H9 (cell line): ENCODE measurements around the gene PGBD5. TPM values are rescaled to one million over a fixed set of nuclear protein-coding genes. Genes with fewer than 3 reads are reported as not detected.

Experiments
- DNase-seq: peaks from one replicate; pipeline ENCODE4 v3.0.0-alpha.2; 2017
- H2AFZ ChIP-seq: one replicate; pipeline ENCODE4 v1.6.1; 2013; ENCODE audit warnings: mild to moderate bottlenecking, low read length, control low read depth, moderate library complexity
- H2AK5ac ChIP-seq: 2 replicates; pipeline ENCODE4 v1.6.1; 2013; ENCODE audit warnings: low read length, control low read depth, mixed read lengths; ENCODE audit not compliant: insufficient read length
- H2BK120ac ChIP-seq: one replicate; pipeline ENCODE4 v1.6.1; 2013; ENCODE audit warnings: low read depth, mild to moderate bottlenecking, low read length, control low read depth, inconsistent platforms; ENCODE audit not compliant: poor library complexity, severe bottlenecking
- H2BK12ac ChIP-seq: 2 replicates; pipeline ENCODE4 v1.6.1; 2013; ENCODE audit warnings: low read length, control low read depth, mixed read lengths, low read depth; ENCODE audit not compliant: insufficient read length
- H2BK15ac ChIP-seq: 2 replicates; pipeline ENCODE4 v1.6.1; 2013; ENCODE audit warnings: low read depth, low read length, control low read depth
- H2BK20ac ChIP-seq: one replicate; pipeline ENCODE4 v1.6.1; 2013; ENCODE audit warnings: low read depth, mild to moderate bottlenecking, low read length, control low read depth, inconsistent platforms; ENCODE audit not compliant: poor library complexity, severe bottlenecking
- H2BK5ac ChIP-seq: 2 replicates; pipeline ENCODE4 v1.6.1; 2013; ENCODE audit warnings: low read length, control low read depth, mixed read lengths; ENCODE audit not compliant: insufficient read length
- H3K14ac ChIP-seq: 2 replicates; pipeline ENCODE4 v1.6.1; 2013; ENCODE audit warnings: low read length, control low read depth; ENCODE audit not compliant: insufficient read depth
- H3K18ac ChIP-seq: 2 replicates; pipeline ENCODE4 v1.6.1; 2013; ENCODE audit warnings: low read depth, mild to moderate bottlenecking, mixed read lengths, low read length, control low read depth; ENCODE audit not compliant: insufficient read length
- H3K23ac ChIP-seq: 2 replicates; pipeline ENCODE4 v1.6.1; 2013; ENCODE audit warnings: low read length, control low read depth, mixed read lengths, low read depth; ENCODE audit not compliant: insufficient read length
- H3K23me2 ChIP-seq: 2 replicates; pipeline ENCODE4 v1.6.1; 2013; ENCODE audit warnings: low read depth, mild to moderate bottlenecking, mixed read lengths, low read length, control low read depth; ENCODE audit not compliant: insufficient read length, poor library complexity, severe bottlenecking
- H3K27ac ChIP-seq: 2 replicates; pipeline ENCODE4 v1.5.1; 2013; ENCODE audit warnings: low read length, control low read depth, mixed read lengths, low read depth; ENCODE audit not compliant: insufficient read length
- H3K27me3 ChIP-seq: 2 replicates; pipeline ENCODE4 v1.6.1; 2013; ENCODE audit warnings: low read length, control low read depth, inconsistent platforms; ENCODE audit not compliant: insufficient read depth
- H3K4ac ChIP-seq: 2 replicates; pipeline ENCODE4 v1.6.1; 2013; ENCODE audit warnings: low read depth, mild to moderate bottlenecking, control low read depth, inconsistent platforms, low read length, moderate library complexity
- H3K4me1 ChIP-seq: 2 replicates; pipeline ENCODE4 v1.6.1; 2013; ENCODE audit warnings: low read length, control low read depth, inconsistent platforms; ENCODE audit not compliant: insufficient read depth
- H3K4me2 ChIP-seq: 2 replicates; pipeline ENCODE4 v1.6.1; 2013; ENCODE audit warnings: low read length, control low read depth, mixed read lengths; ENCODE audit not compliant: insufficient read length, insufficient read depth
- H3K56ac ChIP-seq: 2 replicates; pipeline ENCODE4 v1.6.1; 2013; ENCODE audit warnings: low read depth, mild to moderate bottlenecking, mixed read lengths, low read length, control low read depth; ENCODE audit not compliant: insufficient read length
- H3K79me1 ChIP-seq: 2 replicates; pipeline ENCODE4 v1.6.1; 2013; ENCODE audit warnings: low read depth, mild to moderate bottlenecking, moderate library complexity, low read length, control low read depth, inconsistent platforms; ENCODE audit not compliant: insufficient read depth, poor library complexity, severe bottlenecking
- H3K79me2 ChIP-seq: 2 replicates; pipeline ENCODE4 v1.6.1; 2013; ENCODE audit warnings: low read length, control low read depth, inconsistent platforms; ENCODE audit not compliant: insufficient read depth
- H3K9ac ChIP-seq: 2 replicates; pipeline ENCODE4 v1.6.1; 2013; ENCODE audit warnings: low read length, control low read depth, mixed read lengths; ENCODE audit not compliant: insufficient read length; ENCODE audit errors: extremely low read depth
- H3K9me3 ChIP-seq: one replicate; pipeline ENCODE4 v1.6.1; 2013; ENCODE audit warnings: low read depth, low read length, inconsistent platforms; ENCODE audit not compliant: control insufficient read depth
- H3T11ph ChIP-seq: one replicate; pipeline ENCODE4 v1.6.1; 2013; ENCODE audit warnings: mild to moderate bottlenecking, low read length, control low read depth, inconsistent platforms
- H4K20me1 ChIP-seq: one replicate; pipeline ENCODE4 v1.6.1; 2013; ENCODE audit not compliant: control insufficient read depth, insufficient read length, insufficient read depth
- H4K5ac ChIP-seq: 2 replicates; pipeline ENCODE4 v1.6.1; 2013; ENCODE audit warnings: low read depth, mild to moderate bottlenecking, mixed read lengths, low read length, control low read depth; ENCODE audit not compliant: insufficient read length
- H4K8ac ChIP-seq: replicated peaks from 2 replicates; pipeline ENCODE4 v1.6.1; 2013; ENCODE audit warnings: low read length, control low read depth, mixed read lengths, low read depth; ENCODE audit not compliant: insufficient read length
- H4K91ac ChIP-seq: 2 replicates; pipeline ENCODE4 v1.6.1; 2013; ENCODE audit warnings: low read depth, mild to moderate bottlenecking, moderate library complexity, mixed read lengths, low read length, control low read depth; ENCODE audit not compliant: insufficient read length
- H3K27ac Mint-ChIP-seq, 3 experiments: 2 replicates in 2 of 3; 3 replicates in 1 of 3; pipeline ENCODE4 v1.8.0; 2020 to 2021; ENCODE audit warnings: mixed read lengths in 3 of 3, mild to moderate bottlenecking in 1 of 3, moderate library complexity in 1 of 3
- H3K27me3 Mint-ChIP-seq: 2 replicates; pipeline ENCODE4 v1.8.0; 2021; ENCODE audit warnings: low read depth, mild to moderate bottlenecking, moderate library complexity, mixed read lengths
- H3K36me3 Mint-ChIP-seq, 3 experiments: 2 replicates in 2 of 3; 3 replicates in 1 of 3; pipeline ENCODE4 v1.8.0; 2020 to 2021; ENCODE audit warnings: low read depth in 3 of 3, mixed read lengths in 3 of 3; ENCODE audit not compliant: insufficient read depth in 1 of 3
- H3K4me1 Mint-ChIP-seq, 2 experiments: 2 replicates each; pipeline ENCODE4 v1.8.0; 2020; ENCODE audit warnings: mixed read lengths in 2 of 2
- H3K4me3 Mint-ChIP-seq, 2 experiments: 2 replicates in 1 of 2; 3 replicates in 1 of 2; pipeline ENCODE4 v1.8.0; 2020 to 2021; ENCODE audit warnings: mild to moderate bottlenecking in 2 of 2, mixed read lengths in 2 of 2, moderate library complexity in 1 of 2
- H3K9me3 Mint-ChIP-seq, 2 experiments: 2 replicates in 1 of 2; 3 replicates in 1 of 2; pipeline ENCODE4 v1.8.0; 2020; ENCODE audit warnings: mild to moderate bottlenecking in 2 of 2, mixed read lengths in 2 of 2, moderate library complexity in 1 of 2
- WGBS: extraction: QIAGEN DNeasy Blood & Tissue Kit; methylation state at CpG from one replicate; pipeline ENCODE4 v1.1.7; 2013; ENCODE audit warnings: missing lambda C conversion rate, low lambda C conversion rate, mixed read lengths; ENCODE audit not compliant: insufficient read length; ENCODE audit errors: extremely low coverage; 5-methylcytosine and 5-hydroxymethylcytosine counted together
- total RNA-seq: library from RNA; stranded (reverse); gene quantifications from 2 replicates; pipeline ENCODE4 v1.2.1, GENCODE V29; 2021
- TF ChIP-seq, protein P1 (sequence below): fragments of 200-600 bp; sonication (generic); conservative IDR thresholded peaks from 3 replicates; pipeline ENCODE4 v1.8.0; 2021; ENCODE audit warnings: antibody characterized with exemption, mild to moderate bottlenecking

The PGBD5 gene
- total RNA-seq, 1 experiment from 2014 or later: 19.1 TPM

DNA sequence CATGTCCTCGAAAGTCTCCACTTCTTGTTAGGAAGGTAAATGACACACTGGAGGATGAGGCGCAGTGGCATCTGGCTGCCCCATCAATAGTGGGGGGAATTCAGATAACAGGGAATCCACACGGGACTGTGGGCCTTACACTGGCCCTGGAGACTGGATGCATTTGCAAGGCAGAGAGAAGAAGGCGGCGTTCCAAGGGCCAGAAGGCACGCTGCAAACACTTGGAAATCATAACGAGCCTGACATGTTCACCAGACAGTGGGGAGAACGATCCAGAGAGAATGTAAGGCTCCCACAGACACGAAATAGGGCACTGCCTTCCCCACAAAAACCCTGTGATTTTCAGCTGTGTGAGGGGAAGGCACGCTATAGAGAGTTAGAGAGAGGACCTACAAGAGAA is 70.5 kb downstream of the PGBD5 start:
- no peak overlapping the region for H2AFZ ChIP-seq
- no peak overlapping the region for H3K9ac ChIP-seq
- H3K36me3 Mint-ChIP-seq: peaks cover 11 to 28% (median 12%) of the 10 kb centered on the region in 3 experiments; a peak in 6 of 7 replicates
- no peak overlapping the region for H3K4ac ChIP-seq
- H3K4me1 ChIP-seq: no peaks in the 10 kb centered on the region
- H2BK12ac ChIP-seq: no peak overlapping the region
- H2BK5ac ChIP-seq: no peak overlapping the region
- DNase-seq: no peak
- H3K4me1 Mint-ChIP-seq: peaks cover 0 to 3% of the 10 kb centered on the region in 2 experiments; a peak in 1 of 4 replicates
- no peaks in the 10 kb centered on the region for H4K20me1 ChIP-seq
- no peak overlapping the region; the same call in 1 of the 2 replicates for H3K14ac ChIP-seq
- H3K23ac ChIP-seq: no peak overlapping the region
- H2BK15ac ChIP-seq: no peak overlapping the region
- no peak overlapping the region for H4K8ac ChIP-seq
- no peaks in the 10 kb centered on the region for H3K27me3 ChIP-seq
- H3K27ac ChIP-seq: no peak overlapping the region
- no peak overlapping the region for H2BK120ac ChIP-seq
- no peak overlapping the region for H3T11ph ChIP-seq
- H2AK5ac ChIP-seq: no peak overlapping the region
- peak overlapping the region in 1 of 3 experiments; percentile 32; a peak in 2 of 7 replicates for H3K27ac Mint-ChIP-seq
- H4K5ac ChIP-seq: no peak overlapping the region
- H3K79me2 ChIP-seq: no peaks in the 10 kb centered on the region; the same call in 1 of the 2 replicates
- H3K4me3 Mint-ChIP-seq: no peak overlapping the region
- H3K23me2 ChIP-seq: no peaks in the 10 kb centered on the region
- no CpG with 5 or more reads among the region's 10 CpGs for WGBS
- H3K4me2 ChIP-seq: no peak overlapping the region
- H3K9me3 Mint-ChIP-seq: no peaks in the 10 kb centered on the region
- no peak overlapping the region for H3K18ac ChIP-seq
- H2BK20ac ChIP-seq: no peak overlapping the region
- no peaks in the 10 kb centered on the region for H3K79me1 ChIP-seq
- no peak overlapping the region for H4K91ac ChIP-seq
- no peak overlapping the region for H3K56ac ChIP-seq
- H3K27me3 Mint-ChIP-seq: no peaks in the 10 kb centered on the region
- TF ChIP-seq, protein P1, sequence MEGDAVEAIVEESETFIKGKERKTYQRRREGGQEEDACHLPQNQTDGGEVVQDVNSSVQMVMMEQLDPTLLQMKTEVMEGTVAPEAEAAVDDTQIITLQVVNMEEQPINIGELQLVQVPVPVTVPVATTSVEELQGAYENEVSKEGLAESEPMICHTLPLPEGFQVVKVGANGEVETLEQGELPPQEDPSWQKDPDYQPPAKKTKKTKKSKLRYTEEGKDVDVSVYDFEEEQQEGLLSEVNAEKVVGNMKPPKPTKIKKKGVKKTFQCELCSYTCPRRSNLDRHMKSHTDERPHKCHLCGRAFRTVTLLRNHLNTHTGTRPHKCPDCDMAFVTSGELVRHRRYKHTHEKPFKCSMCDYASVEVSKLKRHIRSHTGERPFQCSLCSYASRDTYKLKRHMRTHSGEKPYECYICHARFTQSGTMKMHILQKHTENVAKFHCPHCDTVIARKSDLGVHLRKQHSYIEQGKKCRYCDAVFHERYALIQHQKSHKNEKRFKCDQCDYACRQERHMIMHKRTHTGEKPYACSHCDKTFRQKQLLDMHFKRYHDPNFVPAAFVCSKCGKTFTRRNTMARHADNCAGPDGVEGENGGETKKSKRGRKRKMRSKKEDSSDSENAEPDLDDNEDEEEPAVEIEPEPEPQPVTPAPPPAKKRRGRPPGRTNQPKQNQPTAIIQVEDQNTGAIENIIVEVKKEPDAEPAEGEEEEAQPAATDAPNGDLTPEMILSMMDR: no peak
- no peaks in the 10 kb centered on the region for H3K9me3 ChIP-seq
